ENCODE data around the gene SLC16A2.

SLC16A2 gene

GRCh38 chrX:74529311-74529710 lies 108.0 kb downstream of the SLC16A2 start:
- TF ChIP-seq ZFX (IDR thresholded peaks at IDR 0.05): no peak

GRCh38 chrX:74531081-74531480 lies 109.8 kb downstream of the SLC16A2 start:
- TF ChIP-seq ZFX (IDR thresholded peaks at IDR 0.05): no peak
- no peak for TF ChIP-seq CTCF (conservative IDR thresholded peaks at IDR 0.05)
- no peak overlapping the region for H3K27ac ChIP-seq

More at GRCh38 chrX:74529311-74529710, 108.0 kb downstream of the SLC16A2 start:
- H3K27ac ChIP-seq: no peak overlapping the region

- TF ChIP-seq ZFX (IDR thresholded peaks at IDR 0.05) (no peak), CTCF (conservative IDR thresholded peaks at IDR 0.05) (no peak)
- no peak overlapping the region for H3K27ac ChIP-seq
Measured at GRCh38 chrX:74534569-74535038, 113.3 kb downstream of the SLC16A2 start.

GRCh38 chrX:74535086-74535407 lies 113.8 kb downstream of the SLC16A2 start:
- no peak overlapping the region for H3K27ac ChIP-seq
- no peak for TF ChIP-seq CTCF (conservative IDR thresholded peaks at IDR 0.05)
- TF ChIP-seq ZFX (IDR thresholded peaks at IDR 0.05): no peak

GRCh38 chrX:74535408-74536151 lies 114.3 kb downstream of the SLC16A2 start:
- H3K27ac ChIP-seq: no peak overlapping the region
- TF ChIP-seq CTCF (conservative IDR thresholded peaks at IDR 0.05) (no peak), ZFX (IDR thresholded peaks at IDR 0.05) (no peak)

- no peak overlapping the region for H3K27ac ChIP-seq
- no peak for TF ChIP-seq CTCF (conservative IDR thresholded peaks at IDR 0.05)
- no peak for TF ChIP-seq ZFX (IDR thresholded peaks at IDR 0.05)
Measured at GRCh38 chrX:74536152-74536831, 115.0 kb downstream of the SLC16A2 start.

- TF ChIP-seq ZFX (IDR thresholded peaks at IDR 0.05): no peak
- TF ChIP-seq CTCF (conservative IDR thresholded peaks at IDR 0.05): no peak
- H3K27ac ChIP-seq: no peak overlapping the region
Measured at GRCh38 chrX:74536832-74537371, 115.6 kb downstream of the SLC16A2 start.

Measured in C4-2B (cell line).